ENCODE measurements around the gene IL17RE. TPM values are rescaled to one million over a fixed set of nuclear protein-coding genes. Genes with fewer than 3 reads are reported as not detected.

Gene IL17RE
- total and polyA plus RNA-seq, 9 of the 15 experiments (the other 6 are each of a cell fraction or from before 2014, with no cell fraction given): 0.32 to 1.9 (median 0.51) TPM; not detected in 4

DNA sequence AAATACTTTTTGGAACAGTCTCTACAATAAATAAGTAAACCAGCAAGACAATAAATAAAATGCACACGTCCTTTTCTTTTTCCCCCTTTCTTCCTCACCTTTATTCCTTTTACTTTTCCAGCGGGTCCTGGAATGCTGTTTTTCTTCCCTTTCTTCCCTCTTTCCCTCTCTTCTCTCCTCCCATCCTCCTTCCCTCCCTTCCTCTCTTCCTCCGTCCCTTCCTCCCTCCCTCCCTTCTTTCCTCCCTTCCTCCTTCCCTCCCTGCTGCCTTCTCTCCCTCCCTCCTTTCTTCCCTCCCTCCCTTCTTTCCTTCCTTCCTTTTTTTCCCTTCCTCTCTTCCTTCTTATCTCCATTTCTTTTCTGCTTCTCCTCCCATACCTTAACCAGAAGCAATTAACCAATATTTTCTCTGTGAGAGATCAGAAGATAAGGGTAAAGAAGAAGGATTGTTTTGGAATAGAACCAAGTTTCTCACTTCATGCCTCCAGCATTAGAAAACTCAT lies 3.3 kb upstream of the IL17RE start (continued):
- TF ChIP-seq, protein P1, sequence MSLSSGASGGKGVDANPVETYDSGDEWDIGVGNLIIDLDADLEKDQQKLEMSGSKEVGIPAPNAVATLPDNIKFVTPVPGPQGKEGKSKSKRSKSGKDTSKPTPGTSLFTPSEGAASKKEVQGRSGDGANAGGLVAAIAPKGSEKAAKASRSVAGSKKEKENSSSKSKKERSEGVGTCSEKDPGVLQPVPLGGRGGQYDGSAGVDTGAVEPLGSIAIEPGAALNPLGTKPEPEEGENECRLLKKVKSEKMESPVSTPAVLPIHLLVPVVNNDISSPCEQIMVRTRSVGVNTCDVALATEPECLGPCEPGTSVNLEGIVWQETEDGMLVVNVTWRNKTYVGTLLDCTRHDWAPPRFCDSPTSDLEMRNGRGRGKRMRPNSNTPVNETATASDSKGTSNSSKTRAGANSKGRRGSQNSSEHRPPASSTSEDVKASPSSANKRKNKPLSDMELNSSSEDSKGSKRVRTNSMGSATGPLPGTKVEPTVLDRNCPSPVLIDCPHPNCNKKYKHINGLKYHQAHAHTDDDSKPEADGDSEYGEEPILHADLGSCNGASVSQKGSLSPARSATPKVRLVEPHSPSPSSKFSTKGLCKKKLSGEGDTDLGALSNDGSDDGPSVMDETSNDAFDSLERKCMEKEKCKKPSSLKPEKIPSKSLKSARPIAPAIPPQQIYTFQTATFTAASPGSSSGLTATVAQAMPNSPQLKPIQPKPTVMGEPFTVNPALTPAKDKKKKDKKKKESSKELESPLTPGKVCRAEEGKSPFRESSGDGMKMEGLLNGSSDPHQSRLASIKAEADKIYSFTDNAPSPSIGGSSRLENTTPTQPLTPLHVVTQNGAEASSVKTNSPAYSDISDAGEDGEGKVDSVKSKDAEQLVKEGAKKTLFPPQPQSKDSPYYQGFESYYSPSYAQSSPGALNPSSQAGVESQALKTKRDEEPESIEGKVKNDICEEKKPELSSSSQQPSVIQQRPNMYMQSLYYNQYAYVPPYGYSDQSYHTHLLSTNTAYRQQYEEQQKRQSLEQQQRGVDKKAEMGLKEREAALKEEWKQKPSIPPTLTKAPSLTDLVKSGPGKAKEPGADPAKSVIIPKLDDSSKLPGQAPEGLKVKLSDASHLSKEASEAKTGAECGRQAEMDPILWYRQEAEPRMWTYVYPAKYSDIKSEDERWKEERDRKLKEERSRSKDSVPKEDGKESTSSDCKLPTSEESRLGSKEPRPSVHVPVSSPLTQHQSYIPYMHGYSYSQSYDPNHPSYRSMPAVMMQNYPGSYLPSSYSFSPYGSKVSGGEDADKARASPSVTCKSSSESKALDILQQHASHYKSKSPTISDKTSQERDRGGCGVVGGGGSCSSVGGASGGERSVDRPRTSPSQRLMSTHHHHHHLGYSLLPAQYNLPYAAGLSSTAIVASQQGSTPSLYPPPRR (CRISPR knock-in tag; IDR thresholded peaks at IDR 0.05; ENCODE audit: borderline replicate concordance): no peak
- TF ChIP-seq TBP (optimal IDR thresholded peaks at IDR 0.05; ENCODE audit: low read depth, low read length) (no peak), ZNF57 (CRISPR knock-in tag; IDR thresholded peaks at IDR 0.05) (no peak), ZNF445 (CRISPR knock-in tag; IDR thresholded peaks at IDR 0.05; ENCODE audit: low read depth) (no peak), SMAD4 (CRISPR knock-in tag; conservative IDR thresholded peaks at IDR 0.05) (no peak), HDGF (IDR thresholded peaks at IDR 0.05) (peak; percentile 89), SAP30 (IDR thresholded peaks at IDR 0.05; ENCODE audit: borderline replicate concordance, insufficient read depth, low read depth, low read length, poor library complexity, severe bottlenecking) (no peak), HDAC6 (IDR thresholded peaks at IDR 0.05; ENCODE audit: low read depth, low read length) (no peak), FOSL1 (tag; conservative IDR thresholded peaks at IDR 0.05) (no peak), ZNF124 (CRISPR knock-in tag; IDR thresholded peaks at IDR 0.05) (no peak), ZBTB1 (CRISPR knock-in tag; IDR thresholded peaks at IDR 0.05; ENCODE audit: borderline replicate concordance, low read depth) (no peak), RHOXF2B (CRISPR knock-in tag; conservative IDR thresholded peaks at IDR 0.05) (no peak), HLTF (IDR thresholded peaks at IDR 0.05) (peak; percentile 85), ZZZ3 (IDR thresholded peaks at IDR 0.05) (no peak), SMARCA5 (IDR thresholded peaks at IDR 0.05) (peak; percentile 51; the same call in 1 of the 2 replicates), KLF6 (CRISPR knock-in tag; IDR thresholded peaks at IDR 0.05; ENCODE audit: borderline replicate concordance) (no peak), BRCA1 (IDR thresholded peaks at IDR 0.05) (no peak), BRCA1 (CRISPR knock-in tag; IDR thresholded peaks at IDR 0.05) (no peak), MAFG (tag; conservative IDR thresholded peaks at IDR 0.05) (no peak), HIVEP1 (CRISPR knock-in tag; IDR thresholded peaks at IDR 0.05) (no peak)
- TF ChIP-seq, protein P2, sequence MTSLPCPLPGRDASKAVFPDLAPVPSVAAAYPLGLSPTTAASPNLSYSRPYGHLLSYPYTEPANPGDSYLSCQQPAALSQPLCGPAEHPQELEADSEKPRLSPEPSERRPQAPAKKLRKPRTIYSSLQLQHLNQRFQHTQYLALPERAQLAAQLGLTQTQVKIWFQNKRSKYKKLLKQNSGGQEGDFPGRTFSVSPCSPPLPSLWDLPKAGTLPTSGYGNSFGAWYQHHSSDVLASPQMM (CRISPR knock-in tag; IDR thresholded peaks at IDR 0.05): no peak
- TF ChIP-seq, protein P3, sequence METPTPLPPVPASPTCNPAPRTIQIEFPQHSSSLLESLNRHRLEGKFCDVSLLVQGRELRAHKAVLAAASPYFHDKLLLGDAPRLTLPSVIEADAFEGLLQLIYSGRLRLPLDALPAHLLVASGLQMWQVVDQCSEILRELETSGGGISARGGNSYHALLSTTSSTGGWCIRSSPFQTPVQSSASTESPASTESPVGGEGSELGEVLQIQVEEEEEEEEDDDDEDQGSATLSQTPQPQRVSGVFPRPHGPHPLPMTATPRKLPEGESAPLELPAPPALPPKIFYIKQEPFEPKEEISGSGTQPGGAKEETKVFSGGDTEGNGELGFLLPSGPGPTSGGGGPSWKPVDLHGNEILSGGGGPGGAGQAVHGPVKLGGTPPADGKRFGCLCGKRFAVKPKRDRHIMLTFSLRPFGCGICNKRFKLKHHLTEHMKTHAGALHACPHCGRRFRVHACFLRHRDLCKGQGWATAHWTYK (CRISPR knock-in tag; IDR thresholded peaks at IDR 0.05): no peak
- TF ChIP-seq, protein P4, sequence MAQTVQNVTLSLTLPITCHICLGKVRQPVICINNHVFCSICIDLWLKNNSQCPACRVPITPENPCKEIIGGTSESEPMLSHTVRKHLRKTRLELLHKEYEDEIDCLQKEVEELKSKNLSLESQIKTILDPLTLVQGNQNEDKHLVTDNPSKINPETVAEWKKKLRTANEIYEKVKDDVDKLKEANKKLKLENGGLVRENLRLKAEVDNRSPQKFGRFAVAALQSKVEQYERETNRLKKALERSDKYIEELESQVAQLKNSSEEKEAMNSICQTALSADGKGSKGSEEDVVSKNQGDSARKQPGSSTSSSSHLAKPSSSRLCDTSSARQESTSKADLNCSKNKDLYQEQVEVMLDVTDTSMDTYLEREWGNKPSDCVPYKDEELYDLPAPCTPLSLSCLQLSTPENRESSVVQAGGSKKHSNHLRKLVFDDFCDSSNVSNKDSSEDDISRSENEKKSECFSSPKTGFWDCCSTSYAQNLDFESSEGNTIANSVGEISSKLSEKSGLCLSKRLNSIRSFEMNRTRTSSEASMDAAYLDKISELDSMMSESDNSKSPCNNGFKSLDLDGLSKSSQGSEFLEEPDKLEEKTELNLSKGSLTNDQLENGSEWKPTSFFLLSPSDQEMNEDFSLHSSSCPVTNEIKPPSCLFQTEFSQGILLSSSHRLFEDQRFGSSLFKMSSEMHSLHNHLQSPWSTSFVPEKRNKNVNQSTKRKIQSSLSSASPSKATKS (CRISPR knock-in tag; IDR thresholded peaks at IDR 0.05): no peak

Data from K562 (cell line).